GM11168 (cell line): ENCODE results near the gene ZBED6.
"Not testable (repeated sequence)": the region's sequence is repeated elsewhere in the genome, so short reads cannot be mapped to it uniquely, and the experiment has no call there.

Experiments
- in situ Hi-C: fragments of 300-500 bp; cut with MboI; formaldehyde crosslinking; loops from one replicate; pipeline ENCODE4 v1.12.0; 2022; ENCODE audit warnings: low sequenced_read_pairs; ENCODE audit not compliant: unreplicated experiment

The ZBED6 gene

GRCh38 chr1:203777596-203777995 is 17.8 kb upstream of the ZBED6 start:
- in situ Hi-C loops = no loop called here

GRCh38 chr1:203778146-203778545 is 17.3 kb upstream of the ZBED6 start:
- in situ Hi-C loops = no loop called here

GRCh38 chr1:203778789-203779188 is 16.6 kb upstream of the ZBED6 start:
- in situ Hi-C loops = no loop called here

GRCh38 chr1:203781962-203782361 is 13.5 kb upstream of the ZBED6 start:
- in situ Hi-C loops = no loop called here

- in situ Hi-C loops = loop anchor here (5.0 kb wide), 1 partner anchor 58 kb away; no protein-coding TSS in a partner anchor
Observed at GRCh38 chr1:203789966-203790365, 5.5 kb upstream of the ZBED6 start.

- in situ Hi-C loops = no loop called here
Observed at GRCh38 chr1:203791498-203791897, 3.9 kb upstream of the ZBED6 start.

- in situ Hi-C loops = no loop called here
Observed at GRCh38 chr1:203792486-203792885, 2.9 kb upstream of the ZBED6 start.

GRCh38 chr1:203793561-203793960 is 1.9 kb upstream of the ZBED6 start:
- in situ Hi-C loops = not testable (repeated sequence)

- in situ Hi-C loops = no loop called here
Observed at GRCh38 chr1:203794764-203795440, 521 bp upstream of the ZBED6 start.

GRCh38 chr1:203796236-203796605 is 798 bp downstream of the ZBED6 start:
- in situ Hi-C loops = no loop called here

GRCh38 chr1:203797216-203797615 is 1.8 kb downstream of the ZBED6 start:
- in situ Hi-C loops = no loop called here

GRCh38 chr1:203797948-203798655 is 2.7 kb downstream of the ZBED6 start:
- in situ Hi-C loops = no loop called here

GRCh38 chr1:203799157-203799556 is 3.7 kb downstream of the ZBED6 start:
- in situ Hi-C loops = no loop called here

GRCh38 chr1:203799971-203800370 is 4.5 kb downstream of the ZBED6 start:
- in situ Hi-C loops = no loop called here

- in situ Hi-C loops = no loop called here
Observed at GRCh38 chr1:203805689-203806088, 10.3 kb downstream of the ZBED6 start.

GRCh38 chr1:203807196-203807595 is 11.8 kb downstream of the ZBED6 start:
- in situ Hi-C loops = no loop called here

GRCh38 chr1:203813581-203814341 is 18.3 kb downstream of the ZBED6 start:
- in situ Hi-C loops = no loop called here

- in situ Hi-C loops = no loop called here
Observed at GRCh38 chr1:203818399-203818798, 23.0 kb downstream of the ZBED6 start.

- in situ Hi-C loops = no loop called here
Observed at GRCh38 chr1:203823306-203823705, 27.9 kb downstream of the ZBED6 start.

GRCh38 chr1:203826175-203826574 is 30.8 kb downstream of the ZBED6 start:
- in situ Hi-C loops = no loop called here

- in situ Hi-C loops = no loop called here
Observed at GRCh38 chr1:203828002-203828401, 32.6 kb downstream of the ZBED6 start.
